ENCODE data around the gene GALNS. TPM values are rescaled to one million over a fixed set of nuclear protein-coding genes. Genes with fewer than 3 reads are reported as not detected.

Gene GALNS
- total and polyA plus RNA-seq, 2 of the 8 experiments (the other 6 are each of a cell fraction or from before 2014, with no cell fraction given) = 8.9 to 17.8 TPM

DNA sequence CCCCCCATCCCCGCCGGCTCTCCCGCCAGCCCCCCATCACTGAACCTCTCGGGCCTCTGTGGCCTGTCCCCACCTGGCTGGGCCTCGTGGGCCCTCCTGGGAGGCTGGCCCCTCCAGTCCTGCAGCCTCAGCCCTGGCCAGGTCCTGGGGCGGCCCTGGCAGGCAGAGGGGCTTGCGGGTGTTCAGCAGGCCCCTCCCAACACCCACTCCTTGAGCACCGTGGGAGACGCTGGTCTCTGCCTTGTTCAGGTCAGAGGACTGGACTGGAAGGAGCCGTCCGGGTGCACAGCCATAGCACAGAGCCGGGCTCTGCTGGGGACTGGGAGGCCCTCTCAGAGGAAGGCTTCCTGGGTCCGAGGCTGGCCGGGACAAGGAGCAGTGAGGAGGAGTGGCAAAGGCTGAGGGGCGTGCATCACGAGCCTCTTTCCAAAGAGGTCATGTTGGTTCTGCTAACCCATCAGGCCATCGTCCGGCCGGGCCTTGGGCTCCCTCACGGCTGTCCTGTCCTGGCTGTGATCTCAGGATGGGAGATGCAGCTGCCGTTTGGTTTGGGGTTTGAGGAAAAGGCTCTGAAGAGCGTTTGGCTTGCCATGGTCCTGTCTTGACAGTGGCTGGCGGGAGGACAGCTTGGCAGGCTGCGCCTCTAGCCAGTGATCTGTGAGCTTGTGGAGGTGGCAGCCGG, 16.0 kb upstream of the GALNS start:
- Histone ChIP-seq H3K56ac (replicated peaks; ENCODE audit: insufficient read length, low read depth, low read length) (no peak overlapping the region), H2AK5ac (ENCODE audit: low read depth, low read length) (no peak overlapping the region), H3K9ac (replicated peaks in 1 of 4; ENCODE audit: extremely low read depth in 1 of 4, low read depth in 3 of 4, low read length in 3 of 4) (no peak overlapping the region), H2AFZ (ENCODE audit: low read length) (no peak overlapping the region), H3K27ac (ENCODE audit: low read depth, low read length) (no peak overlapping the region), H3K9me3 (ENCODE audit: insufficient read depth in 2 of 2, low read depth in 1 of 2, low read length in 1 of 2) (no peaks in the 10 kb centered on the region; a peak in 1 of 4 replicates), H2BK20ac (ENCODE audit: low read length) (no peak overlapping the region), H3K18ac (ENCODE audit: extremely low read depth, low read length) (no peak overlapping the region), H3K4me3 (ENCODE audit: extremely low read depth in 1 of 4, insufficient read depth in 2 of 4, low read depth in 3 of 4, low read length in 4 of 4) (no peak overlapping the region), H2BK5ac (ENCODE audit: low read depth, low read length) (no peak overlapping the region), H3K4me2 (ENCODE audit: insufficient read depth in 1 of 2, low read depth in 2 of 2, low read length in 2 of 2) (no peak overlapping the region), H3K79me2 (ENCODE audit: control insufficient read depth in 1 of 2, insufficient read depth in 2 of 2, low read length in 2 of 2) (no peaks in the 10 kb centered on the region), H3K36me3 (ENCODE audit: control insufficient read depth in 2 of 4, insufficient read depth in 4 of 4, low read length in 3 of 4) (no peaks in the 10 kb centered on the region), H2BK120ac (replicated peaks; ENCODE audit: low read depth, low read length) (no peak overlapping the region), H4K91ac (replicated peaks; ENCODE audit: insufficient read length, low read length) (no peak overlapping the region), H3K14ac (ENCODE audit: insufficient read length) (no peak overlapping the region), H3K23ac (ENCODE audit: insufficient read length) (no peak overlapping the region), H3K4ac (replicated peaks; ENCODE audit: insufficient read length, low read depth, low read length) (no peak overlapping the region), H3K27me3 (replicated peaks in 1 of 4; ENCODE audit: control insufficient read depth in 3 of 4, extremely low read depth in 1 of 4, insufficient read depth in 3 of 4, low read length in 3 of 4) (no peaks in the 10 kb centered on the region), H2BK12ac (ENCODE audit: low read depth, low read length) (no peak overlapping the region), H3K79me1 (ENCODE audit: low read depth, low read length) (no peaks in the 10 kb centered on the region), H3K23me2 (ENCODE audit: low read depth, low read length) (no peaks in the 10 kb centered on the region), H4K8ac (ENCODE audit: extremely low read depth, insufficient read depth, low read length) (peak overlapping the region; percentile 25), H3K4me1 (replicated peaks in 1 of 4; ENCODE audit: control insufficient read depth in 3 of 4, insufficient read depth in 4 of 4, low read length in 3 of 4) (no peaks in the 10 kb centered on the region; a peak in 1 of 7 replicates), H4K5ac (ENCODE audit: insufficient read length, low read depth, low read length) (no peak overlapping the region), H2BK15ac (ENCODE audit: low read length) (no peak overlapping the region), H4K20me1 (replicated peaks in 1 of 2; ENCODE audit: control insufficient read depth in 1 of 2, insufficient read depth in 2 of 2, low read length in 2 of 2) (no peaks in the 10 kb centered on the region)
- 92% methylated on average over 23 of the region's 25 CpGs; no CpG with 5 or more reads in 1 of the 2 experiments for WGBS, 2 experiments (ENCODE audit: extremely low coverage in 1 of 2, insufficient coverage in 1 of 2, insufficient read length in 1 of 2, insufficient replicate concordance in 2 of 2, low coverage in 1 of 2, low lambda C conversion rate in 2 of 2, missing lambda C conversion rate in 1 of 2)
- ChIA-PET POLR2A (ENCODE audit: partially characterized antibody) (interaction anchor here (0.8 to 2.6 kb wide), 4 partner anchors 9 to 63 kb away, joined by 3 to 8 read pairs (median 6); no protein-coding TSS in a partner anchor), CTCF (ENCODE audit: partially characterized antibody) (interaction anchor here (1.4 kb wide), 1 partner anchor 15 kb away, joined by 5 read pairs; no protein-coding TSS in a partner anchor)
- FAIRE-seq (no peak), DNase-seq (ENCODE audit: low read depth in 1 of 2, low spot score in 2 of 2) (no peak)
- TF ChIP-seq, protein P1, sequence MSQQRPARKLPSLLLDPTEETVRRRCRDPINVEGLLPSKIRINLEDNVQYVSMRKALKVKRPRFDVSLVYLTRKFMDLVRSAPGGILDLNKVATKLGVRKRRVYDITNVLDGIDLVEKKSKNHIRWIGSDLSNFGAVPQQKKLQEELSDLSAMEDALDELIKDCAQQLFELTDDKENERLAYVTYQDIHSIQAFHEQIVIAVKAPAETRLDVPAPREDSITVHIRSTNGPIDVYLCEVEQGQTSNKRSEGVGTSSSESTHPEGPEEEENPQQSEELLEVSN (IDR thresholded peaks at IDR 0.05) = no peak
- TF ChIP-seq MAX (IDR thresholded peaks at IDR 0.05) (no peak), CREB1 (IDR thresholded peaks at IDR 0.05) (no peak), SP4 (IDR thresholded peaks at IDR 0.05; ENCODE audit: low read length) (no peak), RBBP5 (IDR thresholded peaks at IDR 0.05; ENCODE audit: borderline replicate concordance, low read depth, low read length) (no peak), USF2 (IDR thresholded peaks at IDR 0.05; ENCODE audit: low read length) (no peak), SUZ12 (IDR thresholded peaks at IDR 0.05; ENCODE audit: low read length) (no peak), CBX5 (IDR thresholded peaks at IDR 0.05; ENCODE audit: low read depth, low read length) (no peak), HDAC2 (IDR thresholded peaks at IDR 0.05; ENCODE audit: borderline replicate concordance in 1 of 2, low read depth in 2 of 2, low read length in 2 of 2) (no peak), KDM1A (IDR thresholded peaks at IDR 0.05; ENCODE audit: borderline replicate concordance, low read length) (no peak), RFX5 (IDR thresholded peaks at IDR 0.05; ENCODE audit: borderline replicate concordance, low read depth, low read length) (no peak)
